HCT116 (cell line): ENCODE results near the gene ADAMTS4. TPM values are rescaled to one million over a fixed set of nuclear protein-coding genes. Genes with fewer than 3 reads are reported as not detected.

Source experiments
- ATAC-seq: fragments of 200-7000 bp; cut with Tn5 transposase; 2 replicates; pipeline ENCODE4 v1.9.1; 2020; ENCODE audit warnings: mild to moderate bottlenecking, moderate library complexity
- BruUV-seq: library from RNA; stranded (reverse); fragments of 400-500 nt; replicated peaks from 2 replicates; lab custom pipeline; 2021; lab: Mats Ljungman, UMichigan
- CTCF ChIA-PET: fragments of 300-600 bp; sonication (Branson Sonifier 250); formaldehyde crosslinking; loops from one replicate; lab custom pipeline; 2021; ENCODE audit warnings: antibody characterized with exemption; lab: Charles Lee
- POLR2A ChIA-PET: fragments of 300-600, 350-600 bp; sonication (Branson Sonifier 250); formaldehyde crosslinking; loops from one replicate; lab custom pipeline; 2021; ENCODE audit warnings: antibody characterized with exemption; lab: Charles Lee
- RAD21 ChIA-PET, 2 experiments: fragments of 300-600 bp; sonication (Branson Sonifier 250); formaldehyde crosslinking; loops; one replicate each; lab custom pipeline; 2023; ENCODE audit warnings: low total read pairs in 2 of 2; ENCODE audit not compliant: uncharacterized antibody in 2 of 2, unreplicated experiment in 2 of 2, low non-redundant PET in 1 of 2; lab: Charles Lee
- DNase-seq: peaks from one replicate; pipeline ENCODE4 v3.0.0-alpha.2; 2010; ENCODE audit warnings: low read depth, low spot score
- H2AFZ ChIP-seq: fragments of 200-600 bp; shearing (Covaris generic), sonication (generic); 2 replicates; pipeline ENCODE4 v1.6.1; 2017; ENCODE audit warnings: low read depth, mixed run types, mixed read lengths, antibody characterized with exemption, low read length; ENCODE audit not compliant: poor library complexity, severe bottlenecking
- H3K27ac ChIP-seq: 2 replicates; pipeline ENCODE4 v1.5.1; 2012; ENCODE audit warnings: low read depth, low read length
- H3K27me3 ChIP-seq: fragments of 200-600 bp; sonication (generic); 2 replicates; pipeline ENCODE4 v1.6.1; 2016; ENCODE audit warnings: mixed run types, low read length, mixed read lengths; ENCODE audit not compliant: insufficient read depth
- H3K36me3 ChIP-seq, 2 experiments: fragments of 200-500 bp in 1 of 2; fragments of 200-600 bp in 1 of 2; sonication (Bioruptor generic) in 1 of 2; sonication (generic) in 1 of 2; 2 replicates each; pipeline versions ENCODE4 v1.5.1 to v1.6.1; 2014 to 2016; ENCODE audit warnings: low read length in 2 of 2, inconsistent platforms in 1 of 2, mixed read lengths in 1 of 2, mixed run types in 1 of 2; ENCODE audit not compliant: insufficient read depth in 2 of 2, control insufficient read depth in 1 of 2
- H3K4me1 ChIP-seq, 2 experiments: fragments of 200-600 bp in 1 of 2; sonication (generic) in 1 of 2; 2 replicates each; pipeline versions ENCODE4 v1.5.1 to v1.6.1; 2012 to 2017; ENCODE audit warnings: low read length in 2 of 2, inconsistent platforms in 1 of 2, mild to moderate bottlenecking in 1 of 2, mixed read lengths in 1 of 2, mixed run types in 1 of 2, moderate library complexity in 1 of 2; ENCODE audit not compliant: insufficient read depth in 2 of 2, control insufficient read depth in 1 of 2
- H3K4me2 ChIP-seq: fragments of 200-600 bp; sonication (generic); 2 replicates; pipeline ENCODE4 v1.6.1; 2017; ENCODE audit warnings: mixed run types, low read length, mixed read lengths
- H3K4me3 ChIP-seq, 2 experiments: fragments of 200-600 bp in 1 of 2; sonication (generic) in 1 of 2; replicated peaks in 1 of 2; 2 replicates each; pipeline ENCODE4 v1.5.1; 2011 to 2016; ENCODE audit warnings: low read length in 2 of 2, control low read depth in 1 of 2, low read depth in 1 of 2, mild to moderate bottlenecking in 1 of 2, mixed read lengths in 1 of 2, mixed run types in 1 of 2
- H3K79me2 ChIP-seq: fragments of 200-600 bp; sonication (generic); 2 replicates; pipeline ENCODE4 v1.6.1; 2017; ENCODE audit warnings: mild to moderate bottlenecking, mixed run types, low read length, moderate library complexity, mixed read lengths; ENCODE audit not compliant: insufficient read depth
- H3K9ac ChIP-seq: fragments of 200-600 bp; sonication (generic); 2 replicates; pipeline ENCODE4 v1.6.1; 2016; ENCODE audit warnings: low read length, mixed read lengths
- H3K9me2 ChIP-seq: fragments of 200-600 bp; sonication (generic), shearing (Covaris generic); 2 replicates; pipeline ENCODE4 v1.6.1; 2017; ENCODE audit warnings: mixed run types, mild to moderate bottlenecking, moderate library complexity; ENCODE audit not compliant: insufficient read depth
- H3K9me3 ChIP-seq, 2 experiments: fragments of 200-500 bp in 1 of 2; fragments of 200-600 bp in 1 of 2; sonication (Bioruptor generic) in 1 of 2; sonication (generic) in 1 of 2; 2 replicates each; pipeline ENCODE4 v1.6.1; 2014 to 2017; ENCODE audit warnings: low read length in 2 of 2, mixed read lengths in 2 of 2, inconsistent platforms in 1 of 2, low read depth in 1 of 2, mild to moderate bottlenecking in 1 of 2, mixed run types in 1 of 2, moderate library complexity in 1 of 2; ENCODE audit not compliant: control insufficient read depth in 1 of 2, insufficient read depth in 1 of 2
- H4K20me1 ChIP-seq: fragments of 200-600 bp; sonication (generic), shearing (Covaris generic); 2 replicates; pipeline ENCODE4 v1.6.1; 2017; ENCODE audit warnings: mixed run types, mild to moderate bottlenecking, moderate library complexity; ENCODE audit not compliant: insufficient read depth
- ATF3 ChIP-seq: IDR thresholded peaks from 2 replicates; pipeline ENCODE4 v1.6.1; 2012
- CBX3 ChIP-seq: IDR thresholded peaks from 2 replicates; pipeline ENCODE4 v1.6.1; 2012; ENCODE audit warnings: low read depth
- CEBPB ChIP-seq: IDR thresholded peaks from 2 replicates; pipeline ENCODE4 v1.6.1; 2012; ENCODE audit warnings: low read depth
- CTCF ChIP-seq, 3 experiments: fragments of 200-600 bp in 1 of 3; sonication (generic) in 1 of 3; IDR thresholded peaks in 2 of 3; conservative IDR thresholded peaks in 1 of 3; 2 replicates each; pipeline ENCODE4 v1.5.1; 2012 to 2017; ENCODE audit warnings: low read depth in 2 of 3, low read length in 2 of 3, antibody characterized with exemption in 1 of 3, borderline replicate concordance in 1 of 3, control low read depth in 1 of 3, mild to moderate bottlenecking in 1 of 3, mixed read lengths in 1 of 3, mixed run types in 1 of 3, moderate library complexity in 1 of 3; ENCODE audit not compliant: insufficient read depth in 1 of 3
- EGR1 ChIP-seq: IDR thresholded peaks from 2 replicates; pipeline ENCODE4 v1.6.1; 2012; ENCODE audit warnings: low read depth
- EZH2phosphoT487 ChIP-seq: fragments of 200-600 bp; IDR thresholded peaks from 2 replicates; pipeline ENCODE4 v1.6.1; 2018; ENCODE audit warnings: antibody characterized with exemption, borderline replicate concordance
- FOSL1 ChIP-seq: IDR thresholded peaks from 2 replicates; pipeline ENCODE4 v1.6.1; 2012; ENCODE audit warnings: low read depth
- MAX ChIP-seq: IDR thresholded peaks from 2 replicates; pipeline ENCODE4 v1.6.1; 2012
- POLR2AphosphoS5 ChIP-seq: IDR thresholded peaks from 2 replicates; pipeline ENCODE4 v1.6.1; 2011; ENCODE audit warnings: mild to moderate bottlenecking, low read depth, low read length, moderate library complexity
- REST ChIP-seq: IDR thresholded peaks from 2 replicates; pipeline ENCODE4 v1.6.1; 2012; ENCODE audit warnings: low read depth
- SRF ChIP-seq: IDR thresholded peaks from 2 replicates; pipeline ENCODE4 v1.6.1; 2012; ENCODE audit warnings: low read depth
- ZFX ChIP-seq: fragments of 450-650 bp; IDR thresholded peaks from 2 replicates; pipeline ENCODE4 v1.6.1; 2017
- intact Hi-C: fragments of 100-400 bp; cut with micrococcal nuclease; formaldehyde crosslinking; loops from 2 replicates; pipeline ENCODE4 v1.10.0; 2022
- total RNA-seq: library from RNA; stranded (reverse); gene quantifications from one replicate; pipeline ENCODE4 v1.2.1, GENCODE V29; 2021; ENCODE audit not compliant: unreplicated experiment

Gene ADAMTS4
- total RNA-seq, 1 experiment from 2014 or later: not detected

GRCh38 chr1:161197560-161198193 lies 1.2 kb downstream of the ADAMTS4 start:
- Histone ChIP-seq H3K9me2 (no peaks in the 10 kb centered on the region), H2AFZ (no peak overlapping the region), H3K4me1 (peaks cover 4 to 29% of the 10 kb centered on the region in 2 experiments; a peak in 3 of 4 replicates), H3K79me2 (peaks cover 4% of the 10 kb centered on the region), H3K9me3 (no peaks in the 10 kb centered on the region), H3K27me3 (no peaks in the 10 kb centered on the region), H4K20me1 (no peaks in the 10 kb centered on the region), H3K27ac (no peak overlapping the region), H3K9ac (no peak overlapping the region), H3K4me3 (no peak overlapping the region), H3K36me3 (no peaks in the 10 kb centered on the region), H3K4me2 (no peak overlapping the region)
- no TSS peak for BruUV-seq
- POLR2A ChIA-PET: no interaction called here
- ATAC-seq (no peak), DNase-seq (no peak)
- CTCF ChIA-PET: no interaction called here
- intact Hi-C loops: no loop called here
- TF ChIP-seq CBX3: no peak
- TF ChIP-seq MAX: no peak
- TF ChIP-seq CTCF (IDR thresholded peaks at IDR 0.05 in 2 of 3, conservative IDR thresholded peaks at IDR 0.05 in 1 of 3; ENCODE audit: borderline replicate concordance in 1 of 3, insufficient read depth in 1 of 3, low read depth in 2 of 3, low read length in 2 of 3): no peak
- TF ChIP-seq EZH2phosphoT487: no peak
- no peak for TF ChIP-seq ATF3
- TF ChIP-seq POLR2AphosphoS5: no peak
- no peak for TF ChIP-seq REST
- no peak for TF ChIP-seq EGR1
- no peak for TF ChIP-seq SRF
- no peak for TF ChIP-seq ZFX
- no peak for TF ChIP-seq FOSL1
- no peak for TF ChIP-seq CEBPB
- RAD21 ChIA-PET: no interaction called here
